UCSD-AML1 (cell line): ENCODE measurements around the gene PRR33.
"Not testable (repeated sequence)": the region's sequence is repeated elsewhere in the genome, so short reads cannot be mapped to it uniquely, and the experiment has no call there.

Experiments
- DNase-seq: peaks from one replicate; lab custom pipeline; 2025; ENCODE audit not compliant: unreplicated experiment; lab: John Stamatoyannopoulos, UW

Gene PRR33

DNA sequence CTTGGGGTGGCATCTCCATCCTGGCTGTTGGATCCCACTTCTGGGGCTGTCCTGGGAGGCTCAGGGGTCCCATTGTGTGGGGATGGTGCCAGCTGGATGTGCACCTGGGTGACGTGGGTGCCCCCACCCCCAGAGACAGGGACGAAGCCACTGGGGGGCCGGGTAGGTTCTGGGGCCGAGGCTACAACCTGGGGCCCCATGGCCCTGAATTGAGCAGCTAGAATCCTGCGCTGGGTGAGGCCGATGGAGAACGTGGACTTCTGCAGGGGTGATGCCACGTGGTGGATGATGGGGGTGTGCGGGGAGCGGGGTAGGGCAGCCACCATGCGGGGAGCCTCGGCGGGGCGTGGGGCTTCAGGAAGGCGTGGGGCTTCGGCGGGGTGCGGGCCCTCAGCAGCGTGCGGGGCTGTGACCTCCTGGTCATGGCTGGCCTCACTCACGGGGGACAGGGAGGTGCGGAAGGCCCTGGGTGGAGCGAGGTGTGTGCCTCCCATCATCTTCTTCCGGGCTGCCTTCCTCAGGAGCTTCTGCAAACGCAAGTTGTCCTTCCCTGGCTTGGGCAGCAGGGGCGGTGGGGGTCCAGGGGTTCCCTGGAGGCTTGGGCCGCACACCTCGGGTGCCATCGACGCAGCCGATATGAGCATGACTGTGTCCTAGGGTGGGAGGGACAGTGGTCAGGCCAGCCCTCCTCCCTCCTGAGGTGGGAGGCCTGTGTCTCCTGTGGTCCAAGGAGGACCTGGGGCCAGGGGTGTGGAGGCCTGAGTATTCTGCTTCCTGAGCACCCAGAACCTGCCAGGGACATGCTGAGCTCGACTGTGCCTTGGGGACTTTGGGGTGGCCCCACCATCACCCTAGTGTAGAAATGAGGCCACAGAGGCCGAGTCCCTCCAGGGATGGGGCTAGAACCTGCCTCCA is 1.5 kb downstream of the PRR33 start:
- DNase-seq, result peak; percentile 71

DNA sequence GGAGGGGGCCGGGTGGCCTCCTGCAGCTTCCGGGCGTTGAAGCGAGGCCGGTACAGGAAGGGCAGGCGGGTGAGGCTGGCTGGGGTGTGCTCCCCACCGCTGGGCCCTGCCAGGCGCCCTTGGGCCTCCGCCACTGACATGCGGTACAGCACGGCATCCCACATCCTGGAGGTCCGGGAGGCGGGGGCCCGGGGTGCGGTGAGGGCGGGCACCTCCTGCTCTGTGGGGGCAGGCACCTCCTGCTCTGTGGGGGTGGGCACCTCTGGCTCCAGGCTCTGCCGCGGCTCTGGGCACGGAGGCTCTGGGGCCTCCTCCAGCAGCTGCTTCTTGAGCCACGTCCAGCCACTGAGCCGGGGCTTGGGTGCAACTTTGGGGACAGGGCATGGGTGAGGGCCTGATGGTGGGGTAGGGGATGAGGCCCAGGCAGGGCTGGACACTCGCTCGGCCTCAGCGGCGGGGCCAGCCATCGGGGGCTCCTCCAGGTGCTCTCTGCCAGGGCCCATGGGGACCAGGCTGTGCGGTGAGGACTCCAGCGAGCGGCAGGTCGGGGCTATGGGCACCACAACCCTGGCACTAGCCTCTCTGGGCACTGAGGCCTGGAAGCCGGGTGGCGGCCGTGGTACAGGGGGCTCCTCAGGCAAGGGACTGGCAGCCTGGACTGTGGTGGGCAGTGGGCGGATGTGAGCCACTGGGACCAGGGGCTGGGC is 2.3 kb downstream of the PRR33 start:
- DNase-seq, result peak; percentile 92

DNA sequence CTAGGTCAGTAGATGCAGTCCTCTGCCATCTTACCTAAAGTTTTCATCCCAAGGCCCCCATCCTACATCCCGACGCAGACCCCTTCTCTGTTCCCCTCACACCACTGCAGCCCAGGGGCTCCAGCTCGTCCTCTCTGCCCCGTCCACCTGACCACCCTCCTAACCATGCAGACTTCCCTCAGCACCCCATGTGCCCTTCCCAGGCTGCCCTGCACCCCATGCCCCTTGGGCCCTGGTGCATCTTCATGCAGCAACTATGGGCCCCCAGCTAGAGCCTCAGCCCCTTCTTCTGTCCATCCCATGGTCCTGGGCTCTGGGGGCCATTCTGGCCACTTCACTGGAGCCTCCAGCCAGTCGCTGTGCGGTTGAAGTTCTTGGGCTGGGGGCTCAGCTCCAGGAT is 2.9 kb downstream of the PRR33 start:
- DNase-seq, result no peak

DNA sequence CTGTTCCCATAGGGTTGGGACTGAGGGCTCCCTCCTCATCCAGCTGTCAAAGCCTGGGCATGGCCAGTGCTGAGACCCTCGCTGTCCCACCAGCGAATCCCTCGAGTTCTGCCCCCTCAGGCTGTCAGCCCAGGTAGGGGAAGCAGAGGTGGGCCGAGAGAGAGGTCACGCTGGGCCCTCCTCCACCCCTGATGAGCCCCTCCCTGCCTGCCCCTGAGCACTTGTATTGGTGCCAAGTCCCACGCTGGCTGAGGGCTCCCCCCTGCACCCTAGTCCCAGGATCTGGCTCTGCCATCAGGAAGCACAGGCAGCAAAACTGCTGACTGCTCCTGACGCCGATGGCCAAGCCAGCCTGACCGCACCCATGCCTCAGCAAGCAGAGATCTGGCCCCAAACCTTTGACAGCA is 3.3 kb downstream of the PRR33 start:
- DNase-seq, result no peak

DNA sequence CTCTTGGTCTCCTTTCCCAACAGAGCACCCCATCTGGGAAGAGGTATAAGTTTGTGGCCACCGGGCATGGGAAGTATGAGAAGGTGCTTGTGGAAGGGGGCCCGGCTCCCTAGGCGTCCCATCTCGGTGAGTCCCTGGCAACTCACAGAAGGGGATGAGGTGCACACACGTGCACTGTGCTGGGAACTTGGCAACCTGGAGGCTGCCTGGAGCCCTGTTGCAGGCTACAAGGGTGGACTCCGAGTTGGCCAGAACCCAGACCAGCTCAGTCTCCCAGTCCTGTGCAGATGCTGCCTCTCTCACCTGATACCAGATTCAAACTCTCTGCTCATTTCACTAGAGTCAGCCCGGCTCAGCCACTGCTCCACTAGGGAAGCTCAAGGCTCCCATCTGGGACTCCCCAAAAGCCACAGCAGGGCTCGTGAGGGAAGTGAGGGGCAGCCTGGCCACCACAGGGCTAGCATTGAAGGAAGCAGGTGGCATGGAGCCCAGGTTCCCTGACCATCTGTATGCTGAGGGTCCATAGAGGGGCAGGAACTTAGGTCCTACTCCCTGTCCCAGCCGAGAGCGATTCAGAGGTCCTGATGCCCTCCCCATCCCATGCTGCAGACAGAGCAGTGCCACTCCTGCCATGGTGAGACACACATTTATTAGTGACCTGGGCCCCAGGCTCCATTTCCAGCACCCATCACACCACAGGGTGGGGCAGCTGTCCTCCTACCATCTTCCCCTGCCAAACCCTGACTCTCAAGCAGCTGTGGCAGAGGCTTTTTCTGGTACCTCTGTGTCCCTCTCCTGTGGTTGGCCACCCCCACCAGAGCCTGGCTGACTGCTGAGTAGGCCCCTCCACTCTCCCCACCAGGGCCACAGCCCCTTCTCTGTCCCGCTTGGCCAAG is 4.0 kb downstream of the PRR33 start:
- DNase-seq, result no peak

DNA sequence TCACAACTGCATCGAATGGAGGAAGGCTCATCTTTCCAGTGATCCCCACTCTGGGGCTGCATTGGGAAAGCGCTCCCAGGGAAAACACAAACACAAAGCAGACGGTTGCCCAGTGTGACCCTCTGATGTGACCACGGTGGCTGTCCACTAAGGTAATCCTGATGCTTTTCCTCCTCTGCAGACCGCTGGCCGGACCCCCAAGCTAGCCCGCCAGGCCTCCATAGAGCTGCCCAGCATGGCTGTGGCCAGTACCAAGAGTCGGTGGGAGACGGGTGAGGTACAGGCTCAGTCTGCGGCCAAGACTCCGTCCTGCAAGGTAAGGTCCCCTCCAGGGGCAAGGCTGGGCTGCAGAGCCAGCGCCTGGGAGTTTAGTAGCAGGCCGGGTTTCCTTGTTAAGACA is 5.1 kb downstream of the PRR33 start:
- DNase-seq, result not testable (repeated sequence)

DNA sequence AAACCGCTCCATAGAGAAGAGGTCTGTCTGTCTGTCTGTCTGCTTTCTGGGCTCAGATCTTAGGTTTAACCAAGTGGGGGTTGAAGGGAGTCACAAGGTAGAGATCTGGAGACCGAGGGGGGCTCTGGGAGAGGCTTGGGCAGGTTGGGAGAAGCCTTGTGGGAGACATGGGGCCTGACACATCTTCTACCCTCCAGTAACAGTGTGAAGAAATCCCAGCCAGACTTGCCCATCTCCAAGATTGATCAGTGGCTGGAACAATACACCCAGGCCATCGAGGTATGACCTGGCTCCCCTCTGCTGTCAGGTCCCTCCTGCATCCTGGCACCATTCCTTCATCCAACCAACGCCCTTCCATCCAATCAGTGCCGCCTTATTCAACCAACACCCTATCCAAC is 7.4 kb downstream of the PRR33 start:
- no peak for DNase-seq

DNA sequence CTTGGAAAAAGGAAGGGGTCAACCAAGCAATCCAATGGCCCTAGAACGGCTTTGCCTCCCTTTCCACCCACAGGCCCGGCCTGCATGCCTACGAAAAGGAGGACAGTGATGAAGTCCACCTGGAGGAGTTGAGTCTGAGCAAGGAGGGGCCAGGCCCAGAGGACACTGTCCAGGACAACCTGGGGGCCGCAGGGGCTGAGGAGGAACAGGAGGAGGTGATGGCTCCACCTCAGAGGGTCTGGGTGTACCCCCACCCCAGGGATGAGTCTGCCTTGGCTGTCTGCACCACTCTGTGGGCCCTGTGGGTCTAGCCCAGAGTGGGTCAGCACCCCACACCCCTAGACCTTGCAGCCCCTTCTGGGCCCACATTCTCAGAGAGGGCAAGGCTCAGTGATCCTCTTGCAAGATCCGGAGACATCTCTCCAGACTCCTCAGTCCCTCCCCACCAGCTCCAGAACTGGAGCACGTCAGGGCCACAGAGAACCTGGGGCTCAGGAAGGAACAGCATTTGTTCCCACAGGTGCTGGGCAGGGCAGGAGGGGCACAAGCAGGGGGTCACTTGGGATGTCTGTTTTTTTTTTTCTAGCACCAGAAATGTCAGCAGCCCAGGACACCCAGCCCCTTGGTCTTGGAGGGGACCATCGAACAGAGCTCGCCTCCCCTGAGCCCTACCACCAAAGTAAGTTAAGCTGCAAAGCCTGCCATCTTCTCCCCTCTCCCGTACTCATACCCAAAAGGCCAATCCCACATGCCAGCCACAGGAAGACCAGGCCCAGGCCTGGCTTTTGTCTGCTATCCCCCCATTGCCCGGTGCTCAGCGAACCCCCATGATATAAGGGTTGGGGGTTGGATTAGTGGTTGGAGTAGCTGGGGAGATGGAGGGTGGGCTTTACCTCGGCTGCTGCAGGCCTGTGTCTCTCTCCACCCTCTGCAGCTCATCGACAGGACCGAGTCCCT is 8.1 kb downstream of the PRR33 start:
- DNase-seq, result no peak

DNA sequence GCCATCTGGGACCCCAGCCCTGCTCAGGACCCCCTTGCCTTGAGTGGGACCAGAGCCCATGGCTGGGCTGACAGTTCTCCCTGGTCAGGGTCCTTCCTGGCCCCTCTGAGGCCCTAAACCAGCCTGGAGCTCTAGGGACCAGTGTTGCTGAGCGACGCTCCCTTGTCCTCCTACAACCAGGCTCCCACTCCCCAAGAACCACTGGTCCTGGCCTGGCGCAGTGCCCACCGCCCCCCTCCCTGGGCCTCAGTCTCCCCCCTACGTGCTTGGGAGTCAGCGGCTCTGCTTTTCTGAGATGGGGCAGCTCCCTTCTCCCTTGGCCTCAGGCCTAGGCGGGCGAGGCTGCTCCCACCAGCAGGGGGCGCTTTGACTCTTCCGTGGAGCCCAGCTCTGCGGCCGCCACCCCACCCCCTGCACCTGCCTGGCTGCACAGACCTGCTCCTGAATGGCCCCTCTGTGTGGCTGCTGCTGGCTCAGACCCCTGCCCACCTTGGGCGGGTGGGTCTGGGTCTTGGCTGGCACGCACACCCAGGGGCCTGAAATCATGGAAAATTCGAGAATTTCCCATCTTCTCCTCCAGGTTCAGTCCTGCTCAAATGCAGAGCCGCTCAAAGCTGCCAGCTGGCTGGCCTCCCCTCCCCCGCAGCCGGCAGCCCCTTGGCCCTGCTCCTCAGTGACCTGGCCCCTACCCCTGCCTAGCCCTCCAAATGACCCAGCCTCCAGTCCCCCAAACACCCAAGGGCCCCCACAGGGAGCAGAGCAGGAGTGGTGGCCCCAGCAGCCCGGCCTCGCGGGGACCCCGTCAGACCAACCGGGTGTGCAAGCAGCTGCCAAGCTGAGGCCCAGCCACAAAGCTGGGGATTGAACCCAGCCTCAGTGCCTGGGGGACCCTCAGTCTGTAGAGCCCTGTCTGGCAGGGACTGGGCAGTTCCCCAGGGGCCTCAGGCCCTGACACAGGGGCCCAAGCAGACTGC is 9.1 kb downstream of the PRR33 start:
- DNase-seq, result peak; percentile 81

DNA sequence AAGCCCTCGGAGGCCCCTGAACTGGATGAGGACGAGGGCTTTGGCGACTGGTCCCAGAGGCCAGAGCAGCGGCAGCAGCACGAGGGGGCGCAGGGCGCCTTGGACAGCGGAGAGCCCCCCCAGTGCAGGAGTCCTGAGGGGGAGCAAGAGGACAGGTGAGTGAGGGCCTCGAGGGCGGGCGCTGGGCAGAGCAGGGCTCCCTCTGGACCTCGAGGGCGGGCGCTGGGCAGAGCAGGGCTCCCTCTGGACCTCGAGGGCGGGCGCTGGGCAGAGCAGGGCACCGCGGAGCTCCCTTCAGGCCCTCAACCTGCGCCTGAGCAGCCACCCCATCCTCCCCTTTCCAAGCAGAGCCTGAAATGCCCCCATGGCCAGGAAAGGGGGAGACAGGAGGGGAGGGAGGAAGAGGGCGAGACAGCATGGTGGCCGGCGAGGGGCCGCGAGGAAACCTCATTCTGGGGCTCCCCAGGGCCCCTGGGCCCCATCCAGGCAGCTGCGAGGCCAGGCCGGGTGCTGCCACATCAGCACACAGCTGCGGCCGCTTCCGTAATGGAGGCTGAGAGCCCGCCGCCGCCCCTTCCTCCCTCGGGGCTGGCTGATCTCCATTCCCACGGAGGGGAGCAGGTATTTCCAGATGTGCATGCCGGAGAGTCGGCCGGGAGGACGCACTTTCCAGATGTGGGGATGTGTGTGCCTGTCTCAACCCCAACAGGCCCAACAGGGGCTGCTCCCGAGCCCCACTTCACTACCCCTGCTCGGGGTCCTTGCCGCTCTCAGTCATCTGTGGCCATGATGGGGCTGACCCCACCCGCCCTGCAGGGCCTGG is 10.0 kb downstream of the PRR33 start:
- no peak for DNase-seq

DNA sequence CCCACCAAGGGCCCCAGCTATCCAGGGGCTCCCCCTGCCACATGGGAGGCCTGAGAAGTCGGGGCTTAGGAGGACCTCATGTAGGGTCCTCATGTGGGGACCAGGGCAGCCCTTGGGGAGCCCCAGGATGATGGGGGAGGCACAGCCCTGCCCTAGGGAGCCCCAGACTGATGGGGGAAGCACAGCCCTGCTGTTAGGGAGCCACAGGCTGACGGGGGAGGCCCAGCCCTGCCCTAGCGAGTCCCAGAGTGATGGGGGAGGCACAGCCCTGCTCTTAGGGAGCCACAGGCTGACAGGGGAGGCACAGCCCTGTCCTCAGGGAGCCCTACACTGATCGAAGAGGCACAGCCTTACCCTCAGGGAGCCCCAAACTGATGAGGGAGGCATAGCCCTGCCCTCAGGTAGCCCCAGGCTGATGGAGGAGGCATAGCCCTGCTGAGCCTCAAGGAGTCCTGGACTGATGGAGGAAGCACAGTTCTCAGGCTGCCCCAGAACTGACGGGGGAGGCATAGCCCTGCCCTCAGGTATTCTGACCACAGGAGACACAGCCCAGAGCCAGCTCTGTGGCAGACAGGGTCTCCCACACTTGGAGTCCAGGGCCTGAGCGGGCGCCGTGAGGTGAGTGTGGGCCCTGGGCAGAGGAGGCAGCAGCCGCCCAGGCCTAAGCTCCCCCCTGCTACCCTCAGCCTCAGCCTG is 10.8 kb downstream of the PRR33 start:
- no peak for DNase-seq

DNA sequence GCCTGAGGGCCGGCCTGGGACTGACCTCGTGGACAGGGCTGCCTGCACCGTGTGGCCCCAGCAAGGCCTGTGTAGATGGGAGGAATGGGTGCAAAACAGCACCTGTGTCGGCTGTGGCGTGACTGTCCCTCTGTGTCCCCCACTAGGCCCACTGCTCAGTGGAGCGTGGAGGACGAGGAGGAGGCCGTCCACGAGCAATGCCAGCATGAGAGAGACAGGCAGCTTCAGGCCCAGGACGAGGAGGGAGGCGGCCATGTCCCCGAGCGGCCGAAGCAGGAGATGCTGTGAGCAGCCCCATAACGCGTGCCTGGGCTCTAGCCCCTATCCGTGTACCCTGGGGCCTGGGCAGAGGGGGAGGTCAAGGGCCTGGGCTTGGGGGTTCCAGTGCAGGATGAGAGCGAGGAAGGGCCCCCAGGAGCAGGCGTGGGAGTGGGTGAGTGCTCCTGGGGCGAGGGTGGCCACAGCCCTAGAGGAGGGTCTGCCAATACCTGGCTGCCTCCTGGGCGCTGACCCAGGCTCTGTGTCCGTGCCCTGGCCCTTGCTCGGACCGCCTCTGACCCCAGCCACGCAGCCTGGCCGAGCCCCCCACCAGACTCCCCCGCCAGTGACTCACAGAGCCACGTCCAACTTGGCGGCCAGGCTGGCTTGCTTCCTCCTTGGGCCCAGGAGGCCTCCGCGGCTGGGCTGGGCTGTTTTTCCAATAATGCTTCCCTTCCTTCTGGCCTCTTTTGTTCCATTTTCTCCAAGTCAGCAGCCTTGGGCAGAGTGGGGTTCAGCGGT is 11.6 kb downstream of the PRR33 start:
- DNase-seq, result no peak

DNA sequence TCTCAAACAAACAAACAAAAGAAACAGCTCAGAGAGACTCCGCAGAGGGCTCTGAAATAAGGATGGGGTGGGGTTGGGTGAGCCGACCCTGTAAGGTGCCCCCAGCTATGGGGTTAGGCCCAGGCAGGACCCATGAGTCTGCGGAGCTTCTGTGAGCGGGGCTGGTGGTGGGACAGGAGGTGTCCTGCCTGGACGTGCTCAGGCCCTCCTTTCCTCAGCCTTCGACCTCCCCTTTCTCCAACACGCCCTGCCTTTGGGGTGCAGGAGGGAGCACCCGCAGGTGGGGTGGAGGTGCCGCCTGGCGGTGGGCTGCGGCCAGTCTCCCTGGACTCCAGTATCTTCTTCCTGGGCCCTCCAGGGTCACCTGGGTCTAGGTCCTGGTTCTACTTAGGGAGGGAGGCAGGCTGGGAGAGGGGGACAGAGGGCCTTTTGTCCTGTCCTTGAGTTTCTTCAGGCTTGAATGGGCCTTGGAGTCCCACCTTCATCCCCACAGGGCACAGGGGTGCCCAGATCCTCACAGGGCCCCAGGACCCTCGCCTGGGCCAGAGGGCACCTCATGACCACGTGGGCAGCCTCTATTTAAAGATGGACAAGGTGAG is 12.3 kb downstream of the PRR33 start:
- no peak for DNase-seq

DNA sequence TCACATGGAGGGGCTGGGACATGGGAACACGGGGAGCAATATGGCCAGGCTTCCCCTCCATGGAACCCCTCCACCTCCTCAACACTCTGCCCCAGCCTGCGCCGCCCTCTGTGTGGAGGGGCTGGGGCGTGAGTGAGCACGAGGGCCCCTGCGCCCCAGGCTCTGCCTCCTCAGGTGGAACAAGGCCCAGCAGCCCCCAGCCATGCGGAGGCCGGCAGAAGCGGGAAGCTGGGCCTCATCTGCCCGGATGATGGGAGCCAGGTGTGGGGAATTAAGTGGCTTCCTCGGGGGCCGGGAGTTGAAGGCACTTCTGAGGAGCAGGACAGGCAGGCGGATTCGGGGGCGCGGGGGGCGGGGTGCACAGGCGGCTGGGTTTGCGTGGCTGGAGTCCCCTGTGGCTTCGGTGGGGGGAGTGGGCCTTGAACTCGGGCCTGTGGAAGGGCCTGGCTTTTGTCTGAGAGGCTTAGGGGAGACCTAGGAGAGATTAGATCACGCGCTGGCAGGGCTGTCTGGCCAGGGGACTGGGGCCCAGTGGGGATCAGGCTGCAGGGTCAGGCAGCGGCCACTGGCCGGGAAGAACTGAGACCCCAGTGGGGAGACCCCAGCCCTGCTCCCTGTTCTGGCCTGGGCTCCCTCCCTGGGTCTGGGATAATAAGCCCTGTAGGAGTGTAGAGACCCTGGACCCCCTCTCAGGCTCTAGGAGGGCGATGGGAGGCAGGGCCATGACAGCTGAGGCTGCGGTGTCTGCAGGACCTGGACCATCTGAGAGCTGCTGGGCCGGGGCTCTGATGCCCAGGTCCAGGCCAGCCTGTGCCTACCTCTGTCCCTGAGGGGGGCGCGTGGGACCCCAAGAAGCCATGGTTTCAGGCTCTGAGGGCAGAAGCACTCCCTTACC is 13.3 kb downstream of the PRR33 start:
- DNase-seq, result no peak
